Activated naive CD8-positive, alpha-beta T cell treated with anti-CD3 and anti-CD28 coated beads, Interleukin-2, amount 10 ng/mL, durations not matched to agents 7 days and 5 days (primary cell): Measurements from ENCODE around the gene BSG. TPM values are rescaled to one million over a fixed set of nuclear protein-coding genes. Genes with fewer than 3 reads are reported as not detected.

Experiments
- ATAC-seq: fragments of 150-1000 bp; cut with Tn5 transposase; one replicate; pipeline ENCODE4 v1.10.0; 2021; ENCODE audit warnings: low read depth, moderate library complexity
- POLR2A ChIA-PET: fragments of 350-600 bp; sonication (Branson Sonifier 250); formaldehyde crosslinking; loops from one replicate; lab custom pipeline; 2021; ENCODE audit warnings: antibody characterized with exemption; lab: Charles Lee
- DNase-seq: peaks from one replicate; pipeline ENCODE4 v3.0.0; 2021
- H3K27ac Mint-ChIP-seq: one replicate; pipeline ENCODE4 v1.8.0; 2022; ENCODE audit warnings: mild to moderate bottlenecking, mixed read lengths
- H3K27me3 Mint-ChIP-seq: one replicate; pipeline ENCODE4 v1.8.0; 2022; ENCODE audit warnings: mild to moderate bottlenecking, moderate library complexity, mixed read lengths
- H3K36me3 Mint-ChIP-seq: one replicate; pipeline ENCODE4 v1.8.0; 2021; ENCODE audit warnings: mild to moderate bottlenecking, mixed read lengths
- H3K4me1 Mint-ChIP-seq: one replicate; pipeline ENCODE4 v1.8.0; 2021; ENCODE audit warnings: mixed read lengths
- H3K4me3 Mint-ChIP-seq: one replicate; pipeline ENCODE4 v1.8.0; 2022; ENCODE audit warnings: mild to moderate bottlenecking, moderate library complexity, mixed read lengths
- H3K9me3 Mint-ChIP-seq: one replicate; pipeline ENCODE4 v1.8.0; 2021; ENCODE audit warnings: mixed read lengths
- total RNA-seq, 2 experiments: library from RNA; stranded (reverse); gene quantifications; one replicate each; pipeline ENCODE4 v1.2.3, GENCODE V29; 2021

The BSG gene
- total RNA-seq, 2 experiments from 2014 or later: 183 to 196 TPM

DNA sequence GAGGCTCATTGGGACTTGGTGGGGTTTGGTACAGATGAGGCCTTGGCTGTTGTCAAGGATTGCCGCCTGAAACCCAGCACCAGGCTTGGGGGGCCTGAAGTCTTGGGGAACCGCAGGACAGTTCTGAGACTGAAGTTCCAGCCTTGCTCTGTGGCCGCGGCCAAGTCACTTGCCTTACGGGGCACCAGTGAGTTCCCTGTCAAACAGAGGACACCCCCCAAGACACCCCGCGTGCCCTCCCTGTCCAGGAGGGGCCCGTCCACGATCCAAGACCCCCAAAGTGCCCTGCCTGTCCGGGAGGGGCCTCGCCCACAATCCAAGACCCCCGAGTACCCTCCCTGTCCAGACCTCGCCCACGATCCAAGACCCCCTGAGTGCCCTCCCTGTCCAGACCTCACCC, 38.3 kb upstream of the BSG start:
- ATAC-seq: no peak
- Mint-ChIP-seq H3K36me3 (peaks cover 2% of the 10 kb centered on the region), H3K4me1 (peaks cover 4% of the 10 kb centered on the region), H3K9me3 (no peaks in the 10 kb centered on the region), H3K27me3 (no peaks in the 10 kb centered on the region), H3K27ac (no peak overlapping the region), H3K4me3 (no peak overlapping the region)
- POLR2A ChIA-PET: interaction anchor here (3.6 to 5.1 kb wide), 2 partner anchors 23 to 38 kb away, joined by 24 to 78 read pairs; partner anchors contain the start of gene BSG
- DNase-seq: no peak

DNA sequence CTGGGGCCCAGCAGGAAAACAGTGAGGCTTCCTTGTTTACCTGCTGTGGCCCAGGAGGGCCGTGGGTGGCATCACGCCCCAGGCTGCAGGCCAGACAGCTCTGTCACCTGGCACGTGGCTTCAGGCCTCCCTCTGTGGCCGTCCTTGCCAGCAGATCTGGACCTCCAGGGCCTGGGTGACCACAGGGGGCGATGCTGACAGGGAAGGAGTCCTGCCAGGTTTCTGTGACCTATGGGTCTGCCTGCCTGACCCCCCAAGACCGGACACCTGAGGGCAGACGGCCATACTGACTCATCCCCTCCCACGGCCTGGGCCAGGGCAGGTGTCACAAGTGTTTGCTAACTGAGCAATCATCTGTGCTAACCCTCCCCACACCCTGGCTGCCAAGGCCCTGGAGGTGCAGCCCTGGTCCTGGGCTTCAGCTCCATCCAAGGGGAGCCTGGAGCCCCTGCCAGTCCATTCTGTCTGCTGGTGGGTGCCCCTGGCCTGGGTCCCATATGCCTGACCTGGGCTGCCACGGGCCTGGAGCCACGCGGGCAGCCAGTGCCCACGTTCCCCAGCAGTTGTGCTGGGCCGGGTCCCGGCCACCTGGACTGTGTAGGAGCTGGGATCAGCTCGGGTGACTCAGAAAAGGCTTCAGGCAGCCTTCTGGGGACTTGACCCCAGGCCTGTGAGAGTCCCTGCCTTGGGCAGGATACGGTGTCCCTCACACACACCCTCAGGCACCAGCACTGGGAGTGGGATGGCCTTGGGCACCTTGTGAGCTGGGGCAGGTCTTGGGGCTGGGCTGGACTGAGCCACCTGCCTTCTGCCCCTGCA, 37.2 kb upstream of the BSG start:
- POLR2A ChIA-PET: no interaction called here
- Mint-ChIP-seq H3K27ac (peak overlapping the region; percentile 28), H3K27me3 (no peaks in the 10 kb centered on the region), H3K4me3 (peak overlapping the region; percentile 54), H3K36me3 (peaks cover 2% of the 10 kb centered on the region), H3K4me1 (peaks cover 4% of the 10 kb centered on the region), H3K9me3 (no peaks in the 10 kb centered on the region)
- DNase-seq (no peak), ATAC-seq (no peak)

DNA sequence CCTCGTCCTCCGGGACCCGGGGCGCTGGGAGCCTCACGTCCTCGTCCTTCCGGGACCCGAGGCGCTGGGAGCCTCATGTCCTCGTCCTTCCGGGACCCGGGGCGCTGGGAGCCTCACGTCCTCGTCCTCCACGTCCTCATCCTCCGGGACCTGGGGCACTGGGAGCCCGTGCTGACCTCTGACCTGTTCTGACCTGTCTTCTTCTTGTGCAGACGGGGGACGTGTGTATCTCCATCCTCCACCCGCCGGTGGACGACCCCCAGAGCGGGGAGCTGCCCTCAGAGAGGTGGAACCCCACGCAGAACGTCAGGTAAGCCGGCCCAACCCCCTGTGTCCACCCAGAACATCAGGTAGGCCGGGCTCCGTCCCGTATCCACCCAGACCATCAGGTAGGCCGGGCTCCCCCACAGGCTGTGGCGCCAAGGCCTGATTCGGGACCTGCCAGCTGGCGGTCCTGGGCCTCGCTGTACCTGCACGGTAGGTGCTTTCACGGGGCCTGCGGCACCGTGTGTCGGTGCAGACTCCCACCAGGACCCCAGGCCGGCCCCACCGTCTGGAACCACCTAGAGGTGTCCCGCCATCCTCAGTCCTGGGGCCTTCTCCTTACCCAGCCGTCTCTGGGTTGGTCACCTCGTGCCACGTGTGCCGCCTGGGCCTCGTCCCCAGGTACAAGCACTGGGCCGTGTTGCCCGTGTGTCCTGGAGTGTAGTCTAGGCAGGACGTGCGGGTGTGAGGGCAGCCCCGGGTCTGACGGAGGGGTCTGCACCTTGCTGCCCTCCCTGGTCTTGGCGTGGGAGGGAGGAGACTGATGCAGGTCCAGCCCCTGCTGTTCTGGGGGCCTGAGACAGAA, 36.1 kb upstream of the BSG start:
- no peak overlapping the region for H3K27ac Mint-ChIP-seq
- H3K36me3 Mint-ChIP-seq: peaks cover 2% of the 10 kb centered on the region
- DNase-seq: no peak
- no peak overlapping the region for H3K4me3 Mint-ChIP-seq
- POLR2A ChIA-PET: no interaction called here
- no peak for ATAC-seq
- no peaks in the 10 kb centered on the region for H3K9me3 Mint-ChIP-seq
- H3K27me3 Mint-ChIP-seq: no peaks in the 10 kb centered on the region
- peaks cover 4% of the 10 kb centered on the region for H3K4me1 Mint-ChIP-seq

DNA sequence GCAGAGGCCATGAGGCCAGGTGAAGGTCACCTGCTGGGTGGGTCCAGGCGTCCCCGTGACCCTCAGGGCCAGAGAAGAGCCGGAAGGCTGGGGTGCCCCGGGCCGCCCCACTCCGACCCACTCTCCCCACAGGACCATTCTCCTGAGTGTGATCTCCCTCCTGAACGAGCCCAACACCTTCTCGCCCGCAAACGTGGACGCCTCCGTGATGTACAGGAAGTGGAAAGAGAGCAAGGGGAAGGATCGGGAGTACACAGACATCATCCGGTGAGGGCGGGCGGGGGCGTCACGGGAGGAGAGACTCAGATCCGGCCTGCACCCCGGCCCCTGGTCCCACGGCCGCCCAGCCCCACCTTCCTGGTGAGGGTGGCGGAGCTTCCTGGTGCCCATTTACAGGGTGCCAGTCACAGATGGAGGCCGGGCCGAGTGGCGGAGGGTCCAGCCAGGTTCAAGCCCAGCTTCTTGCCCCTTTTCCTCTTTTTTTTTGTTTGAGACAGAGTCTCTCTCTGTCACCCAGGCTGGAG, 35.5 kb upstream of the BSG start:
- Mint-ChIP-seq H3K9me3 (no peaks in the 10 kb centered on the region), H3K36me3 (peaks cover 2% of the 10 kb centered on the region), H3K4me3 (no peak overlapping the region), H3K27me3 (no peaks in the 10 kb centered on the region), H3K4me1 (peaks cover 4% of the 10 kb centered on the region), H3K27ac (no peak overlapping the region)
- DNase-seq (no peak), ATAC-seq (no peak)
- POLR2A ChIA-PET: no interaction called here

DNA sequence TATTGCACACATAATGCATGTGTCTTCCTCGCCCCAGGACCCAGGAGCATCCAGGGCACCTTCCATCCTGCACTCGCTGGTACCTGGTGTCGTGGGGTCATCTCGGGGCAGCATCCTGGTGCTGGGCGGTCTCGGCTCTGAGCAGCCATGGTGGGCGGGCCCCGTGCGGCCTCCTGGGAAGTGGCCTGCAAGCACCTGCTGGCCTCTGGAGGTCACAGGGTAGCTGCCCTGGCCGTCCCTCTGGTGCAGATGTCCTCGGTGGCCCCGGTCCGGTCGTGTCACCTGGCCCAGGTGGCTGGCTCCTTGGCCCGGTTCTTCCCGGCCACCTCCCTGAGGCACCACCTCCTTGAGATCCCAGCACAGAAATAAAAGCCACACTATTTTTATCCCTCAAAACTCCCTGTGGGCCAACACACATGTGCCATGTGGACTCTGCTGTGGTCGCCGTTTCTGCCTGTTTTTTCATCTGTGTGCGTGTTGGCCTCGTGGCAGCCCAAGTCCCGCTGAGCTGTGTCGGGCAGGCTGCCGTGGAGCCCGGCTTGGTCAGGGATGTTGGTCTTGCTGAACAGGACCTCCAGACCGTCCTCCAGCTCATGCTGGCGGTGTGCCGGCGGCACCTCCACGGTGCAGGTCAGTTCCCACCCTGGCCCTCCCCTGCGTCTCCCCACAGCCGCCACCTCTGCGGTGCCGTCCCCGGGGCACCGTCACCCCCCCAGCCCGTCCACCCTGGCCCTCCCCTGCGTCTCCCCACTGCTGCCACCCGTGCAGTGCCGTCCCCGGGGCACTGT, 33.6 kb upstream of the BSG start:
- no peak overlapping the region for H3K4me3 Mint-ChIP-seq
- H3K9me3 Mint-ChIP-seq: no peaks in the 10 kb centered on the region
- no peak for DNase-seq
- no peak overlapping the region for H3K27ac Mint-ChIP-seq
- H3K4me1 Mint-ChIP-seq: peaks cover 9% of the 10 kb centered on the region
- POLR2A ChIA-PET: no interaction called here
- no peaks in the 10 kb centered on the region for H3K27me3 Mint-ChIP-seq
- peaks cover 4% of the 10 kb centered on the region for H3K36me3 Mint-ChIP-seq
- ATAC-seq: no peak

DNA sequence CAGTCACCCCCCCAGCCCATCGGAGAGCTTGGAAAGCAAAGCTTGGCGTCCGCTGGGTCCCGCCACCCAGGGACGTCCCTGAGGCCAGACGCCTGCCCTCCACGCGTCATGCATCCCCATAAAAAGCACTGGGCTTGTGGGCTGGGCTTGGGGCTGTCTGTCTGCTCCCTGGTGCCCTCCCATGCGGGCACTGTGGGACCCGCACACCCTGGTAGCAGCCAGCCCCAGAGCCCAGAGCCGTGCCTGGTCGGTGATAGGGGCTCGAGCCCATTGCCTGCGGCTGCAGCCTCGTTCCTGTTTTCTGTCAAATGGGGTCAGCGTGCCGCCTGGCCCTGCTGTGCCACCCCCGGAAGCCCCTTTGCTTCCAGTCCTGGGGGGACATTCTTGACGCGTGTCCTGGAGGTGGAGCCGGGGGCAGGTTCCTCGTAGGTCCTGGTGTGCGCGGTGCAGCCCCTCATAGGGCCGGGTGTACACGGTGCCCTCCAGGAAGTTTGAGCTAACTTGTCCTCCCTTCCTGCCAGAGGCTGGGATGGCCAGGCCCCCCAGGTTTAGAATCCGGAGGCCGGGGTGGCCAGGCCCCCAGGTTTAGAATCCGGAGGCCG, 32.9 kb upstream of the BSG start:
- H3K36me3 Mint-ChIP-seq: peaks cover 4% of the 10 kb centered on the region
- no peaks in the 10 kb centered on the region for H3K9me3 Mint-ChIP-seq
- peaks cover 15% of the 10 kb centered on the region for H3K4me1 Mint-ChIP-seq
- no peak overlapping the region for H3K4me3 Mint-ChIP-seq
- POLR2A ChIA-PET: no interaction called here
- ATAC-seq (no peak), DNase-seq (no peak)
- H3K27ac Mint-ChIP-seq: no peak overlapping the region
- no peaks in the 10 kb centered on the region for H3K27me3 Mint-ChIP-seq

DNA sequence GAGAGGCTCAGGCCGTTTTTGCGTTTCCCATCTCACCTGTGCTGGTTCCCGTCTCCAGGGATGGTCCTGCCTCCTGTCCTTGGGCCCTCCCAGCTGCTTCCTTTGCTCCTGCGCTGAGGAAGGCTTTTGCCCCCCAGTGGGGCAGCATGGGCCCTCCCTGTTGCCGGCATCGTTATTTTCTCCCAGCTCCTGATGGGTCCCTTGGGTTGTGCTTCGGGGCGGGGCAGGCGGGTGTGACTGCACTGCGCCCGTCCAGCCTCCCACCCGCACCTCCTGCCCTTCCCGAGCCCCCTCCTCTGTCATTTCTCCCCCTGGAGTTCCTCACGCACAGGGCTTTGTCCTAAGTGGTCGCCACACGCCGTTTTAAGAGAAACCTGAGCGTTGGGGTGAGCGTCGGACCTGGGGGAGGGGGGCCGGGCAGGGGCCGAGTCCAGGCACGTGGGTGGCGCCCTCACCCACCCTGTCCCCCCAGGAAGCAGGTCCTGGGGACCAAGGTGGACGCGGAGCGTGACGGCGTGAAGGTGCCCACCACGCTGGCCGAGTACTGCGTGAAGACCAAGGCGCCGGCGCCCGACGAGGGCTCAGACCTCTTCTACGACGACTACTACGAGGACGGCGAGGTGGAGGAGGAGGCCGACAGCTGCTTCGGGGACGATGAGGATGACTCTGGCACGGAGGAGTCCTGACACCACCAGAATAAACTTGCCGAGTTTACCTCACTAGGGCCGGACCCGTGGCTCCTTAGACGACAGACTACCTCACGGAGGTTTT, 31.3 kb upstream of the BSG start:
- Mint-ChIP-seq H3K36me3 (peaks cover 4% of the 10 kb centered on the region), H3K9me3 (no peaks in the 10 kb centered on the region)
- POLR2A ChIA-PET: interaction anchor here (1.9 kb wide), 1 partner anchor 9 kb away, joined by 10 read pairs; no protein-coding TSS in a partner anchor

DNA sequence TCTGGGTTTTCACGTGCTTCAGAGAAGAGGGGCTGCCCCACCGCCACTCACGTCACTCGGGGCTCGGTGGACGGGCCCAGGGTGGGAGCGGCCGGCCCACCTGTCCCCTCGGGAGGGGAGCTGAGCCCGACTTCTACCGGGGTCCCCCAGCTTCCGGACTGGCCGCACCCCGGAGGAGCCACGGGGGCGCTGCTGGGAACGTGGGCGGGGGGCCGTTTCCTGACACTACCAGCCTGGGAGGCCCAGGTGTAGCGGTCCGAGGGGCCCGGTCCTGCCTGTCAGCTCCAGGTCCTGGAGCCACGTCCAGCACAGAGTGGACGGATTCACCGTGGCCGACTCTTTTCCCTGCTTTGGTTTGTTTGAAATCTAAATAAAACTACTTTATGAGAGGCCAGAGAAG, 30.7 kb upstream of the BSG start:
- no peak for DNase-seq
- no peak for ATAC-seq
- H3K27ac Mint-ChIP-seq: no peak overlapping the region
- POLR2A ChIA-PET: interaction anchor here (1.1 to 1.9 kb wide), 3 partner anchors 9 to 30 kb away, joined by 3 to 10 read pairs (median 4); no protein-coding TSS in a partner anchor
- H3K36me3 Mint-ChIP-seq: peaks cover 4% of the 10 kb centered on the region
- no peaks in the 10 kb centered on the region for H3K27me3 Mint-ChIP-seq
- peaks cover 20% of the 10 kb centered on the region for H3K4me1 Mint-ChIP-seq
- H3K4me3 Mint-ChIP-seq: no peak overlapping the region
- H3K9me3 Mint-ChIP-seq: no peaks in the 10 kb centered on the region

More for the DNA sequence above, 31.3 kb upstream of the BSG start:
- H3K4me1 Mint-ChIP-seq: peaks cover 20% of the 10 kb centered on the region
- no peak overlapping the region for H3K4me3 Mint-ChIP-seq
- no peak for DNase-seq
- no peaks in the 10 kb centered on the region for H3K27me3 Mint-ChIP-seq
- ATAC-seq: no peak
- H3K27ac Mint-ChIP-seq: no peak overlapping the region

DNA sequence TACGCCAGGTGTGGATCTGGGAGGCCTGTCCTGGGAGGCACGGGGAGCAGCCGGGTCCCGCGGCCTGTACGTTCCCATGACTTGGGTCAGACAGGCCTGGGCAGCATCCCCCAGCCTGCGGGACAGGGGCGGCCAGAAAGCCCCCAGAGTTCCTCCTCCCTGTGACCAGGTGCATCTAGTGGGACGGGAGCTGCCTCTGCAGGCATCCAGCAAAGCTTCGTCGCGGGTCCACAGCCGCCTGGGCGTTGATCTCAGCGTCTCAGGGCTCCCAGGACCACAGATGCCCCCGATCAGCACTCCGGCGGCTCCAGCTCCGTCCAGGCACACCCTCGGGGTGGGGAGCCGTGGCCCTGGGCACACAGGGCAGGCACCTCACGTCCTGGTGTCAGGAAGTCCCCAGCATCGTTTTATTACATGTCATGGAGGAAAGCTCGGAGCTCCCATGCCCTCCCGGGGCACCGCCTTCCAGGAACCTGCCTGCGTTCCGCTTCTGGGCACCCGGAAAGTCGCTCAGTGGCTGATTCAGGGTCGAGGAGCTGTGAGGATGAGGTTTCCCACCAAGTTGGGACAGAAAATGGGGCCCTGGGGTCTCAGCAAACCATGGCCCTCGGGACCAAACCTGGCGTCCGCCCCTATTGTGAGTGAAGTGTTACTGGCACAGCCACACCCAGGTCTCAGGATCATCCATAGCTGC, 30.1 kb upstream of the BSG start:
- POLR2A ChIA-PET: interaction anchor here (1.0 to 1.9 kb wide), 4 partner anchors 10 to 69 kb away, joined by 3 to 10 read pairs (median 4); no protein-coding TSS in a partner anchor
- Mint-ChIP-seq H3K4me1 (peaks cover 20% of the 10 kb centered on the region), H3K27ac (no peak overlapping the region)

DNA sequence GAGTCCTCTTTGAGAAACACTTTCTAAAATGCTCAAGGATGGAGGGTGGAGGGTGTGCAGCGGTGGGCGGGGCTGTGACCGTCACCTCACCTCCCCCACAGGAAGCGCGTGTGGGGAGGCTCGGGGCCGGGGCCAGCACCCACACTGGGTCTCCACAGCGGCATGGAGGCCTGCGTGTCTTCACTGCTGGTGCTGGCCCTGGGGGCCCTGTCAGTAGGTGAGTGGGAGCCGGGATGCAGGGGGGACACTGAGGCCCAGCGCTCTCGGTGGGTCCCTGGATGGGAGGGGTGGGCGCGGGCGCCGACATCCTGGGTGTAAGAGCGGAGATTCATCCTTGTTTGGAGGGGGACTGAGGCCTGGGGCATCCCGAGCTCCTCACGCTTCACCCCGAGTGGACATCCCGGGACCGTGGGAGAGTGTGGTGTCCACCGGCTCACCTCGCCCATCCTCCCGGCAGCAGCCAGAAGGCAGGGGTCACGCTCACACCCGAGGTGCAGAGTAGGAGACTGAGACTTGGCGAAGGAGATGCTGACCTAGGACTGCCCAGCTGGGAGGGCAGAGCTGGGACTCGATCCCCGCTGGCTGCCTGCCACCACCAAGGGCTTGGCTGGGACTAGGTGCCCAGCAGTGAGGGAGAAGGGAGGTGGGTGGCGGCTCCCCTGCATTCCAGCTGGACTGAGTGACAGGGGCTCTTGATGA, 28.3 kb upstream of the BSG start, which contains the start of gene GZMM:
Gene GZMM, plus strand, starts transcription at position 144 of the 699 bp plus-strand sequence. Its CDS starts 19 bp downstream, at position 163.
- Mint-ChIP-seq H3K36me3 (peaks cover 3% of the 10 kb centered on the region), H3K9me3 (no peaks in the 10 kb centered on the region), H3K27me3 (no peaks in the 10 kb centered on the region), H3K4me1 (peaks cover 23% of the 10 kb centered on the region), H3K4me3 (peak within 1 kb of the TSS; percentile 92), H3K27ac (peak within 1 kb of the TSS; percentile 96)
- DNase-seq (peak; percentile 84), ATAC-seq (peak; percentile 88)
- POLR2A ChIA-PET: interaction anchor here (1.0 to 2.6 kb wide), 3 partner anchors 10 to 29 kb away, joined by 4 to 19 read pairs (median 6); partner anchors contain the start of genes BSG and CDC34

More for the DNA sequence above, 30.1 kb upstream of the BSG start:
- Mint-ChIP-seq H3K9me3 (no peaks in the 10 kb centered on the region), H3K36me3 (peaks cover 4% of the 10 kb centered on the region), H3K27me3 (no peaks in the 10 kb centered on the region), H3K4me3 (no peak overlapping the region)
- DNase-seq (no peak), ATAC-seq (no peak)

DNA sequence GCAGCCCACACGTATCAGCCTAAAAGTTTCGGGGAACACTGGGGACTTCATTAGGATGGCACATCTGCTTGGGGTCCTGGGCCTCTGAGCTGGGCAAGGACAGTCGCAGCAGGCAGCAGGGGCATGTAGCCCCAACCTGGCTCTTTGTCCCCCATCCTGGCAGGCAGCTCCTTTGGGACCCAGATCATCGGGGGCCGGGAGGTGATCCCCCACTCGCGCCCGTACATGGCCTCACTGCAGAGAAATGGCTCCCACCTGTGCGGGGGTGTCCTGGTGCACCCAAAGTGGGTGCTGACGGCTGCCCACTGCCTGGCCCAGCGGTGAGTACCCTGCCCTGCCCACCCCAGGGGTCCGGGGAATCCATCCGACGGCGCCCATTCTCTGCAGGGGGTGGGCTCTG, 25.3 kb upstream of the BSG start:
- POLR2A ChIA-PET: interaction anchor here (1.2 kb wide), 1 partner anchor 36 kb away, joined by 6 read pairs; no protein-coding TSS in a partner anchor
- H3K27me3 Mint-ChIP-seq: no peaks in the 10 kb centered on the region
- peaks cover 23% of the 10 kb centered on the region for H3K4me1 Mint-ChIP-seq
- no peaks in the 10 kb centered on the region for H3K9me3 Mint-ChIP-seq
- no peak for DNase-seq
- H3K36me3 Mint-ChIP-seq: peaks cover 3% of the 10 kb centered on the region
- no peak overlapping the region for H3K27ac Mint-ChIP-seq
- ATAC-seq: no peak
- H3K4me3 Mint-ChIP-seq: no peak overlapping the region
